ENCODE measurements around the gene GDF11. TPM values are rescaled to one million over a fixed set of nuclear protein-coding genes. Genes with fewer than 3 reads are reported as not detected.

GDF11 gene
- total and polyA plus RNA-seq, 2 of the 8 experiments (the other 6 are each of a cell fraction or from before 2014, with no cell fraction given), result 12.1 to 15.1 TPM

- TF ChIP-seq CHD7 (IDR thresholded peaks at IDR 0.05; ENCODE audit: insufficient replicate concordance, low read length) (no peak), POLR2A (IDR thresholded peaks at IDR 0.05; ENCODE audit: control extremely low read depth in 1 of 2, low read depth in 2 of 2, low read length in 2 of 2) (no peak), SUZ12 (IDR thresholded peaks at IDR 0.05; ENCODE audit: low read length) (no peak), CREB1 (IDR thresholded peaks at IDR 0.05) (no peak), RAD21 (IDR thresholded peaks at IDR 0.05 in 1 of 2, conservative IDR thresholded peaks at IDR 0.05 in 1 of 2; ENCODE audit: low read depth in 2 of 2, low read length in 2 of 2) (no peak), POLR2AphosphoS5 (IDR thresholded peaks at IDR 0.05; ENCODE audit: low read depth, low read length) (no peak)
Measured at GRCh38 chr12:55739025-55739378, 3.9 kb upstream of the GDF11 start (continued).

Data from H1 (cell line).